ENCODE data around the gene ESYT2.

The ESYT2 gene

GRCh38 chr7:158766570-158767281 is 62.6 kb downstream of the ESYT2 start:
- no peak for DNase-seq (ENCODE audit: low read depth)

- no peak for DNase-seq (ENCODE audit: low read depth)
These were observed 64.3 kb downstream of the ESYT2 start for GRCh38 chr7:158765020-158765419.

GRCh38 chr7:158763454-158764033 is 65.8 kb downstream of the ESYT2 start:
- DNase-seq (ENCODE audit: low read depth), result no peak

- DNase-seq (ENCODE audit: low read depth), result no peak
These were observed 67.4 kb downstream of the ESYT2 start for GRCh38 chr7:158761945-158762344.

GRCh38 chr7:158760936-158761335 is 68.4 kb downstream of the ESYT2 start:
- DNase-seq (ENCODE audit: low read depth), result no peak

- DNase-seq (ENCODE audit: low read depth), result no peak
These were observed 68.9 kb downstream of the ESYT2 start for GRCh38 chr7:158760445-158760764.

- DNase-seq (ENCODE audit: low read depth), result no peak
These were observed 69.4 kb downstream of the ESYT2 start for GRCh38 chr7:158759749-158760444.

GRCh38 chr7:158759245-158759614 is 70.1 kb downstream of the ESYT2 start:
- no peak for DNase-seq (ENCODE audit: low read depth)

GRCh38 chr7:158758586-158759244 is 70.6 kb downstream of the ESYT2 start:
- DNase-seq (ENCODE audit: low read depth), result no peak

- DNase-seq (ENCODE audit: low read depth), result no peak
These were observed 71.8 kb downstream of the ESYT2 start for GRCh38 chr7:158757404-158757989.

GRCh38 chr7:158754746-158755444 is 74.4 kb downstream of the ESYT2 start:
- no peak for DNase-seq (ENCODE audit: low read depth)

- DNase-seq (ENCODE audit: low read depth), result no peak
These were observed 75.4 kb downstream of the ESYT2 start for GRCh38 chr7:158753900-158754299.

- DNase-seq (ENCODE audit: low read depth), result no peak
These were observed 77.6 kb downstream of the ESYT2 start for GRCh38 chr7:158751751-158752150.

GRCh38 chr7:158751199-158751598 is 78.1 kb downstream of the ESYT2 start:
- DNase-seq (ENCODE audit: low read depth), result no peak

- no peak for DNase-seq (ENCODE audit: low read depth)
These were observed 78.6 kb downstream of the ESYT2 start for GRCh38 chr7:158750702-158751101.

- DNase-seq (ENCODE audit: low read depth), result no peak
These were observed 79.9 kb downstream of the ESYT2 start for GRCh38 chr7:158749396-158749795.

- no peak for DNase-seq (ENCODE audit: low read depth)
These were observed 81.0 kb downstream of the ESYT2 start for GRCh38 chr7:158748335-158748734.

GRCh38 chr7:158747408-158747807 is 81.9 kb downstream of the ESYT2 start:
- DNase-seq (ENCODE audit: low read depth), result no peak

GRCh38 chr7:158746957-158747356 is 82.4 kb downstream of the ESYT2 start:
- no peak for DNase-seq (ENCODE audit: low read depth)

- DNase-seq (ENCODE audit: low read depth), result no peak
These were observed 84.1 kb downstream of the ESYT2 start for GRCh38 chr7:158745057-158745715.

- no peak for DNase-seq (ENCODE audit: low read depth)
These were observed 85.2 kb downstream of the ESYT2 start for GRCh38 chr7:158744070-158744469.

GRCh38 chr7:158743219-158743618 is 86.1 kb downstream of the ESYT2 start:
- DNase-seq (ENCODE audit: low read depth), result no peak

Data from stimulated activated CD8-positive, alpha-beta memory T cell treated with anti-CD3 and anti-CD28 coated beads, Interleukin-12 subunit alpha, Interleukin-12 subunit beta, amount 100 ng/mL, for 4 hours (primary cell).